Right lobe of liver (tissue), 6 donors: ENCODE data around the gene COX19. TPM values are rescaled to one million over a fixed set of nuclear protein-coding genes. Genes with fewer than 3 reads are reported as not detected.

Experiments used
- ATAC-seq, 4 donors: fragments of 200-7000 bp; cut with Tn5 transposase; one replicate each; pipeline ENCODE4 v1.9.1; 2020; ENCODE audit warnings: mild to moderate bottlenecking in 4 of 4, moderate library complexity in 4 of 4
- DNase-seq, 3 donors: peaks; one replicate each; pipeline ENCODE4 v3.0.0-alpha.2; 2020
- H3K27ac ChIP-seq, 3 donors: fragments of 200-600 bp; one replicate each; pipeline ENCODE4 v1.8.0; 2022
- H3K27me3 ChIP-seq, 2 donors: fragments of 200-600 bp; one replicate each; pipeline ENCODE4 v1.8.0; 2022
- H3K36me3 ChIP-seq, 4 donors: fragments of 200-600 bp; sonication (generic) in 1 of 4; one replicate each; pipeline versions ENCODE4 v1.5.1 to v1.8.0; 2017 to 2022; ENCODE audit warnings: control low read depth in 1 of 4
- H3K4me1 ChIP-seq, 4 donors: fragments of 200-600 bp; sonication (generic) in 1 of 4; one replicate each; pipeline versions ENCODE4 v1.5.1 to v1.8.0; 2017 to 2022; ENCODE audit warnings: control low read depth in 1 of 4
- H3K4me3 ChIP-seq, 3 donors: fragments of 200-600 bp; one replicate each; pipeline ENCODE4 v1.8.0; 2022
- H3K9me3 ChIP-seq, 4 donors: fragments of 200-600 bp; sonication (generic) in 1 of 4; one replicate each; pipeline versions ENCODE4 v1.5.1 to v1.8.0; 2017 to 2022; ENCODE audit warnings: control low read depth in 1 of 4
- CTCF ChIP-seq, 4 donors: fragments of 200-600 bp in 3 of 4; fragments of 450-650 bp in 1 of 4; IDR thresholded peaks; one replicate each; pipeline versions ENCODE4 v1.5.1 to v1.8.0; 2016 to 2022; ENCODE audit warnings: antibody characterized with exemption in 4 of 4, mild to moderate bottlenecking in 2 of 4
- POLR2A ChIP-seq: fragments of 450-650 bp; IDR thresholded peaks from one replicate; pipeline ENCODE4 v1.6.1; 2017; ENCODE audit warnings: antibody characterized with exemption, mild to moderate bottlenecking
- WGBS: methylation state at CpG from one replicate; pipeline ENCODE4 v1.1.6; 2018; ENCODE audit warnings: low coverage, low lambda C conversion rate; ENCODE audit not compliant: insufficient coverage; ENCODE audit errors: missing lambda C conversion rate; 5-methylcytosine and 5-hydroxymethylcytosine counted together
- intact Hi-C, 2 donors: fragments of 100-400 bp; cut with DNase I; formaldehyde crosslinking; loops; one replicate each; pipeline versions ENCODE4 v1.11.2 to v1.14.1; 2022
- total RNA-seq, 6 experiments: library from RNA; depleted of rRNA in 2 of 6; stranded (reverse); fragments of >200 nt in 2 of 6; fragmentation: NEBNext Ultra II Directional in 3 of 6; extraction: Animal tissue kit (Norgen Biotek cat#: 25700) in 3 of 6; gene quantifications; one replicate each; pipeline versions ENCODE4 v1.1.0 to v1.2.4, GENCODE V29; 2016 to 2023
- donor health status: DM: no; HTN: yes; CAD: no.
- donor health status: DM: no; HTN: no; CAD: no.
- donor health status: DM: no; HTN: no; CAD: no.
- donor health status: DM: no; HTN: yes; CAD: no.
- donor health status: DM: no; HTN: yes; CAD: no.

The COX19 gene
- total RNA-seq, 6 experiments from 2014 or later: 3.2 to 6.5 (median 4.0) TPM

GRCh38 chr7:969403-969802 is 5.9 kb downstream of the COX19 start:
- TF ChIP-seq CTCF (IDR thresholded peaks at IDR 0.05) (no peak), POLR2A (no peak)
- Histone ChIP-seq H3K9me3 (no peaks in the 10 kb centered on the region), H3K36me3 (peaks cover 0 to 55% (median 8%) of the 10 kb centered on the region in 4 donors), H3K27me3 (no peaks in the 10 kb centered on the region), H3K4me3 (no peak overlapping the region), H3K27ac (no peak overlapping the region), H3K4me1 (peaks cover 0 to 22% (median 7%) of the 10 kb centered on the region in 4 donors)
- ATAC-seq: no peak
- no peak for DNase-seq
- 100% methylated on average over 3 of the region's 11 CpGs for WGBS
- intact Hi-C loops: loop anchor here in 1 of 2 donors (5.0 kb wide), 1 partner anchor 72 kb away; no protein-coding TSS in a partner anchor

GRCh38 chr7:968205-969105 is 6.9 kb downstream of the COX19 start:
- H3K4me3 ChIP-seq: no peak overlapping the region
- H3K36me3 ChIP-seq: peaks cover 0 to 55% (median 8%) of the 10 kb centered on the region in 4 donors
- H3K4me1 ChIP-seq: peaks cover 0 to 13% (median 5%) of the 10 kb centered on the region in 4 donors
- intact Hi-C loops: loop anchor here in 1 of 2 donors (5.0 kb wide), 1 partner anchor 71 kb away; no protein-coding TSS in a partner anchor
- H3K9me3 ChIP-seq: no peaks in the 10 kb centered on the region
- no peaks in the 10 kb centered on the region for H3K27me3 ChIP-seq
- no peak overlapping the region for H3K27ac ChIP-seq
- ATAC-seq (peak in 1 of 4 donors; percentile 5), DNase-seq (no peak)
- TF ChIP-seq CTCF (IDR thresholded peaks at IDR 0.05): no peak
- no peak for TF ChIP-seq POLR2A
- WGBS: 78% methylated on average over 13 of the region's 24 CpGs

GRCh38 chr7:967361-968082 is 7.8 kb downstream of the COX19 start:
- no peak overlapping the region for H3K27ac ChIP-seq
- no peaks in the 10 kb centered on the region for H3K9me3 ChIP-seq
- H3K36me3 ChIP-seq: peaks cover 0 to 47% (median 7%) of the 10 kb centered on the region in 4 donors
- H3K27me3 ChIP-seq: no peaks in the 10 kb centered on the region
- no peak overlapping the region for H3K4me3 ChIP-seq
- ATAC-seq: no peak
- intact Hi-C loops: loop anchor here in 1 of 2 donors (5.0 kb wide), 1 partner anchor 70 kb away; no protein-coding TSS in a partner anchor
- DNase-seq: no peak
- H3K4me1 ChIP-seq: peaks cover 0 to 4% (median under 1%) of the 10 kb centered on the region in 4 donors
- TF ChIP-seq CTCF (IDR thresholded peaks at IDR 0.05) (no peak), POLR2A (no peak)
- WGBS: 89% methylated on average over 17 of the region's 39 CpGs

- ATAC-seq: no peak
- Histone ChIP-seq H3K27me3 (no peaks in the 10 kb centered on the region), H3K9me3 (no peaks in the 10 kb centered on the region), H3K27ac (no peak overlapping the region), H3K36me3 (peaks cover 0 to 36% (median 4%) of the 10 kb centered on the region in 4 donors), H3K4me1 (peaks cover 0 to 4% (median 0%) of the 10 kb centered on the region in 4 donors), H3K4me3 (no peak overlapping the region)
- WGBS: 81% methylated on average over 20 of the region's 22 CpGs
- no peak for TF ChIP-seq CTCF (IDR thresholded peaks at IDR 0.05)
- TF ChIP-seq POLR2A: no peak
- intact Hi-C loops: loop anchor here in 1 of 2 donors (5.0 kb wide), 1 partner anchor 69 kb away; no protein-coding TSS in a partner anchor
- DNase-seq: peak in 1 of 3 donors; percentile 35
Observed at GRCh38 chr7:966291-967069, 8.9 kb downstream of the COX19 start.
